OCI-LY1 (cell line): ENCODE data around the gene TMEM127.

Experiments used
- H2AFZ ChIP-seq: fragments of 200-600 bp; sonication (generic), shearing (Covaris generic); 2 replicates; pipeline ENCODE4 v1.6.0; 2014; ENCODE audit warnings: antibody characterized with exemption, mild to moderate bottlenecking, low read length
- H3F3A ChIP-seq: fragments of 200-600 bp; sonication (generic), shearing (Covaris generic); 2 replicates; pipeline ENCODE4 v1.6.0; 2014; ENCODE audit warnings: mild to moderate bottlenecking, antibody characterized with exemption, low read length, moderate library complexity; ENCODE audit not compliant: insufficient read depth
- H3K27ac ChIP-seq: fragments of 200-600 bp; sonication (generic); 2 replicates; pipeline ENCODE4 v1.5.1; 2014; ENCODE audit warnings: low read length, mixed run types, mild to moderate bottlenecking, low read depth; ENCODE audit not compliant: poor library complexity, severe bottlenecking
- H3K27me3 ChIP-seq: fragments of 200-600 bp; sonication (generic); 2 replicates; pipeline ENCODE4 v1.6.0; 2014; ENCODE audit warnings: antibody characterized with exemption, mild to moderate bottlenecking, low read length, moderate library complexity; ENCODE audit not compliant: insufficient read depth
- H3K36me3 ChIP-seq: fragments of 200-600 bp; sonication (generic); 2 replicates; pipeline ENCODE4 v1.6.1; 2014; ENCODE audit warnings: mild to moderate bottlenecking, antibody characterized with exemption, low read length, moderate library complexity, mixed read lengths; ENCODE audit not compliant: insufficient read depth
- H3K4me1 ChIP-seq: fragments of 200-600 bp; sonication (generic); 2 replicates; pipeline ENCODE4 v1.5.1; 2014; ENCODE audit warnings: mild to moderate bottlenecking, low read length, moderate library complexity; ENCODE audit not compliant: insufficient read depth, severe bottlenecking
- H3K4me2 ChIP-seq: fragments of 200-600 bp; sonication (generic), shearing (Covaris generic); 2 replicates; pipeline ENCODE4 v1.6.1; 2014; ENCODE audit warnings: low read length
- H3K4me3 ChIP-seq: fragments of 200-600 bp; sonication (generic); 2 replicates; pipeline ENCODE4 v1.5.1; 2014; ENCODE audit warnings: low read length, low read depth, mild to moderate bottlenecking, mixed read lengths; ENCODE audit not compliant: poor library complexity, severe bottlenecking
- H3K79me2 ChIP-seq: fragments of 200-600 bp; shearing (Covaris generic); 2 replicates; pipeline ENCODE4 v1.6.1; 2016; ENCODE audit warnings: mixed run types, low read length, mixed read lengths; ENCODE audit not compliant: insufficient read depth
- H3K9ac ChIP-seq: fragments of 200-600 bp; sonication (generic), shearing (Covaris generic); 2 replicates; pipeline ENCODE4 v1.6.1; 2014; ENCODE audit warnings: mild to moderate bottlenecking, low read length, mixed read lengths
- H3K9me2 ChIP-seq: fragments of 200-600 bp; sonication (generic), shearing (Covaris generic); 2 replicates; pipeline ENCODE4 v1.6.1; 2014; ENCODE audit warnings: low read depth, mild to moderate bottlenecking, low read length, mixed read lengths
- H3K9me3 ChIP-seq: fragments of 200-600 bp; shearing (Covaris generic); 2 replicates; pipeline ENCODE4 v1.6.1; 2014; ENCODE audit warnings: low read length, mixed read lengths
- H4K20me1 ChIP-seq: fragments of 200-600 bp; sonication (generic), shearing (Covaris generic); 2 replicates; pipeline ENCODE4 v1.6.0; 2016; ENCODE audit warnings: mild to moderate bottlenecking, low read length; ENCODE audit not compliant: insufficient read depth
- EZH2 ChIP-seq: fragments of 200-600 bp; sonication (generic), shearing (Covaris generic); IDR thresholded peaks from 2 replicates; pipeline ENCODE4 v1.8.0; 2017; ENCODE audit warnings: borderline replicate concordance, mixed run types, mild to moderate bottlenecking, antibody characterized with exemption, low read length, moderate library complexity, mixed read lengths
- TF ChIP-seq, protein P1 (sequence below): fragments of 200-600 bp; sonication (generic), shearing (Covaris generic); IDR thresholded peaks from 2 replicates; pipeline ENCODE4 v1.5.1; 2017; ENCODE audit warnings: mild to moderate bottlenecking, antibody characterized with exemption, low read length, moderate library complexity, mixed read lengths

Gene TMEM127

DNA sequence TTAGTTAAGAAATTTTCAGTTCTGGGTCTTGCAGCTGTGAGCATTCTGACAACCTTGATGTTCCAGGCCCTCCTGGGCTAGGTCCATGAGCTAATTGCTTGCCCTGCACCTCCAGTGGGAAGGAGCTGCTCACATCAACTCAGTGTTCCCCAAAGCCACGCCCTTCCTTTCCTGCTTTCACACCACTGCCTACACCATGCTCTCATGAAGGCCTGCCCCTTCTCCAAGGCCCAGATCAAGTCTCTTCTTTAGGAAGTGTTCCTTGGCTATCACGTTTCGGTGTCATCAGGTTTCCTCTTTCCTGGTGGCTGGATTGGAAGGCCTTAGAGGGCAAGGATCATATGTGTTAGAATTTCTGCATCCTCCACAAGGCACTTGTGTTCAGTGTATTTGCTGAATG lies 18.8 kb downstream of the TMEM127 start:
- Histone ChIP-seq H3K79me2 (no peaks in the 10 kb centered on the region), H2AFZ (no peak overlapping the region), H3K9me2 (no peaks in the 10 kb centered on the region), H3K4me2 (no peak overlapping the region), H3F3A (0 out of 2 replicates have a peak, but pooled peaks cover 3% of the 10 kb centered on the region), H3K9ac (no peak overlapping the region), H3K27ac (peak overlapping the region; percentile 13), H3K9me3 (no peaks in the 10 kb centered on the region), H3K36me3 (peaks cover 6% of the 10 kb centered on the region; the same call in 1 of the 2 replicates), H4K20me1 (no peaks in the 10 kb centered on the region), H3K4me3 (no peak overlapping the region), H3K27me3 (no peaks in the 10 kb centered on the region), H3K4me1 (peaks cover 18% of the 10 kb centered on the region)
- TF ChIP-seq, protein P1, sequence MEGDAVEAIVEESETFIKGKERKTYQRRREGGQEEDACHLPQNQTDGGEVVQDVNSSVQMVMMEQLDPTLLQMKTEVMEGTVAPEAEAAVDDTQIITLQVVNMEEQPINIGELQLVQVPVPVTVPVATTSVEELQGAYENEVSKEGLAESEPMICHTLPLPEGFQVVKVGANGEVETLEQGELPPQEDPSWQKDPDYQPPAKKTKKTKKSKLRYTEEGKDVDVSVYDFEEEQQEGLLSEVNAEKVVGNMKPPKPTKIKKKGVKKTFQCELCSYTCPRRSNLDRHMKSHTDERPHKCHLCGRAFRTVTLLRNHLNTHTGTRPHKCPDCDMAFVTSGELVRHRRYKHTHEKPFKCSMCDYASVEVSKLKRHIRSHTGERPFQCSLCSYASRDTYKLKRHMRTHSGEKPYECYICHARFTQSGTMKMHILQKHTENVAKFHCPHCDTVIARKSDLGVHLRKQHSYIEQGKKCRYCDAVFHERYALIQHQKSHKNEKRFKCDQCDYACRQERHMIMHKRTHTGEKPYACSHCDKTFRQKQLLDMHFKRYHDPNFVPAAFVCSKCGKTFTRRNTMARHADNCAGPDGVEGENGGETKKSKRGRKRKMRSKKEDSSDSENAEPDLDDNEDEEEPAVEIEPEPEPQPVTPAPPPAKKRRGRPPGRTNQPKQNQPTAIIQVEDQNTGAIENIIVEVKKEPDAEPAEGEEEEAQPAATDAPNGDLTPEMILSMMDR = no peak
- no peak for TF ChIP-seq EZH2

DNA sequence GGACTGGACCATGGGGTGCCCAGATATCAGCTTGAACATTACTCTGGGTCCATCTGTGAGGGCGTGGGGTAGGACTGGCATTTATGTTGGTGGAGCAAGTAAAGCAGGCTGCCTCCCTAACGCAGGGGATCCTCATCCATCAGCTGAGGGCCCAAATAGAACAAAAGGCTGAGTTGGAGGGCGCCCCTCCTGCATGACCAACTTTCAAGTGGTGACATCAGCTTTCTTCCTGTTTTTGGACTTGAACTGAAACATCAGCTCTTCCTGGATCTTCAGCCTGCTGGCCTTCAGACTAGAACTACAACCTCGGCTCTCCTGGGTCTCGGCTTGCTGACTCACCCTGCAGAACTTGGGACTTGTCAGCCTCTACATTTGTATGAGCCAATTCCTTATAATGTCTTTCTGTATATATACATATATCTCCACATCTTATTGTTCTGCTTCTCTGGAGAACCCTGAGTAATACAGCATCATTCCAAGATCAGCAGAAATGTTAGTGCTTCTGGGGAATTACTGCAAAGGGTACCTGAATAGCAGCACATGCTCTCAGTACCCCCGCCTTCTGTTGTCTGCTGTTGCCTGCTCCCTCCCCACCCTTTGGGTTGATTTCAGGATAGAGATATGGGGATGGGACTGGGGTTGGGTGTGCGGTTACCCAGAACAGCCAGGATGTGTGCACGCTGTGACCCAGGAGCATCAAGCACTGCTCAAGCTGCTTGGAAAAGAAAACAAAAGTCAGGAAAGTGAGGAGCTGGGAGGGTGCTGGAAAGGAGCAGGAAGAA lies 20.0 kb downstream of the TMEM127 start:
- TF ChIP-seq, protein P1 = no peak
- no peak for TF ChIP-seq EZH2
- no peak overlapping the region for H3K4me3 ChIP-seq
- no peak overlapping the region for H3K4me2 ChIP-seq
- H3K9me3 ChIP-seq = no peaks in the 10 kb centered on the region
- H3K9me2 ChIP-seq = no peaks in the 10 kb centered on the region
- no peaks in the 10 kb centered on the region; the same call in 1 of the 2 replicates for H3K36me3 ChIP-seq
- H3K27me3 ChIP-seq = no peaks in the 10 kb centered on the region
- no peaks in the 10 kb centered on the region for H4K20me1 ChIP-seq
- no peaks in the 10 kb centered on the region for H3F3A ChIP-seq
- no peak overlapping the region for H2AFZ ChIP-seq
- H3K9ac ChIP-seq = no peak overlapping the region
- peak overlapping the region; percentile 13 for H3K27ac ChIP-seq
- H3K4me1 ChIP-seq = peaks cover 31% of the 10 kb centered on the region
- H3K79me2 ChIP-seq = no peaks in the 10 kb centered on the region

DNA sequence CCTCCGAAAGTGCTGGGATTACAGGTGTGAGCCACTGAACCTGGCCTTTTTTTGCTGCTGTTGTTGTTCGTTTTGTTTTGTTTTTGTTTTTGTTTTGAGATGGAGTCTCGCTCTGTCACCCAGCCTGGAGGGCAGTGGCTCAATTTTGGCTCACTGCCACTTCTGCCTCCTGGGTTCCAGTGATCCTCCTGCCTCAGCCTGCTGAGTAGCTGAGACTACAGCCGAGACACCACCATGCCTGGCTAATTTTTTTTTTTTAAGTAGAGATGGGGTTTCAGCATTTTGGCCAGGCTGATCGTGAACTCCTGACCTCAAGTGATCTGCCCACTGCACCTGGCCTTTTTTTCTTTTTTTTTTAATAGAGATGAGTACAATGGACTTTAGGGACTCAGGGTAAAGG lies 22.0 kb downstream of the TMEM127 start:
- Histone ChIP-seq H3K4me2 (no peak overlapping the region), H3K36me3 (no peaks in the 10 kb centered on the region), H3K27me3 (no peaks in the 10 kb centered on the region), H2AFZ (no peak overlapping the region), H3K9me3 (no peaks in the 10 kb centered on the region), H3K4me1 (peaks cover 33% of the 10 kb centered on the region), H3F3A (no peaks in the 10 kb centered on the region), H3K27ac (no peak overlapping the region), H3K79me2 (no peaks in the 10 kb centered on the region), H3K4me3 (no peak overlapping the region), H3K9me2 (no peaks in the 10 kb centered on the region), H4K20me1 (no peaks in the 10 kb centered on the region), H3K9ac (no peak overlapping the region)
- TF ChIP-seq, protein P1 = no peak
- no peak for TF ChIP-seq EZH2
